ENCODE measurements around the gene EHD1.

DNA sequence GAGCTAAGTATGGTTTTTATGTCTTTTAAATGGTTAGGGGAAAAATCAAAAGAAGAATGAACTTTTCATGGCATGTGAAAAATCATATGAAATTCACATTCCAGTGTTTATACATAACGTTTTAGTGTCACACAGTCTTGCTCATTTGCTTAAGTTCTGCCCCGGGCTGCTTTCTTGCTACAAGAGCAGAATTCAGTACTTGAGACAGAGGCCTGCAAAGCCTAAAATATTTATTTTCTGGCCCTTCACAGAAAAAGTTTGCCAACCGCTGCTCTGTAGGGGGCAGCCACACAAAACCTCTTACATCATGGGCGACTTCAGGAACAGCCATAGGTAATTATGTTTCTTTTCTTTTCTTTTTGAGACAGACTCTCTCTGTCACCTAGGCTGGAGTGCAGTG is 39.6 kb upstream of the EHD1 start:
- TF ChIP-seq EP300 (IDR thresholded peaks at IDR 0.05) = no peak
- no peak for TF ChIP-seq CTCF (IDR thresholded peaks at IDR 0.05)

Measured in ovary (tissue), 3 donors.